Esophagus squamous epithelium (tissue), 5 donors: ENCODE results near the gene DACH2. TPM values are rescaled to one million over a fixed set of nuclear protein-coding genes. Genes with fewer than 3 reads are reported as not detected.
A peak's percentile ranks its signal among the peaks of the same experiment; 100 is the strongest.

ENCODE experiments used
- DNase-seq: peaks from one replicate; lab custom pipeline; 2025; lab: John Stamatoyannopoulos, UW
- H3K27ac ChIP-seq, 4 donors: fragments of 200-600 bp; sonication (generic); one replicate each; pipeline ENCODE4 v1.5.1; 2016 to 2019; ENCODE audit warnings: mild to moderate bottlenecking in 1 of 4
- H3K27me3 ChIP-seq, 4 donors: fragments of 200-600 bp; sonication (generic); 1 replicate in 3 of 4; 2 replicates in 1 of 4; pipeline versions ENCODE4 v1.5.1 to v1.6.0; 2017 to 2021; ENCODE audit warnings: antibody characterized with exemption in 1 of 4
- H3K36me3 ChIP-seq, 3 donors: fragments of 200-600 bp; sonication (generic); one replicate each; pipeline ENCODE4 v1.5.1; 2016 to 2019
- H3K4me1 ChIP-seq, 3 donors: fragments of 200-600 bp; sonication (generic); one replicate each; pipeline ENCODE4 v1.5.1; 2017 to 2019
- H3K4me3 ChIP-seq, 4 donors: fragments of 200-600 bp; sonication (generic); 1 replicate in 3 of 4; 2 replicates in 1 of 4; pipeline ENCODE4 v1.5.1; 2016 to 2019; ENCODE audit warnings: mild to moderate bottlenecking in 2 of 4, moderate library complexity in 1 of 4
- H3K9me3 ChIP-seq, 3 donors: fragments of 200-600 bp; sonication (generic); one replicate each; pipeline ENCODE4 v1.5.1; 2016 to 2019
- POLR2A ChIP-seq, 4 donors: fragments of 450-650 bp; IDR thresholded peaks; one replicate each; pipeline ENCODE4 v1.6.1; 2017; ENCODE audit warnings: antibody characterized with exemption in 4 of 4, mild to moderate bottlenecking in 4 of 4, moderate library complexity in 3 of 4
- WGBS, 2 donors: methylation state at CpG; one replicate each; pipeline ENCODE4 v1.1.5; 2018; 5-methylcytosine and 5-hydroxymethylcytosine counted together
- intact Hi-C: fragments of 100-400 bp; cut with DNase I; formaldehyde crosslinking; loops from one replicate; pipeline ENCODE4 v1.15.0; 2022
- total RNA-seq, 4 donors: library from RNA; depleted of rRNA; stranded (reverse); fragments of >200 nt; gene quantifications; one replicate each; pipeline ENCODE4 v1.1.0, GENCODE V29; 2016
- TF ChIP-seq, protein P1 (sequence below), 6 experiments: fragments of 450-650 bp in 4 of 6; fragments of 200-600 bp in 2 of 6; sonication (generic) in 2 of 6; IDR thresholded peaks; one replicate each; pipeline ENCODE4 v1.5.1; 2016 to 2019; ENCODE audit warnings: antibody characterized with exemption in 6 of 6, mild to moderate bottlenecking in 4 of 6, moderate library complexity in 4 of 6
- donor health status: DM: yes; HTN: yes; CAD: no.

DACH2 gene
- total RNA-seq: 1 to 10 TPM in 1 of 4 donors, not detected in 3; 1.3 TPM

DNA sequence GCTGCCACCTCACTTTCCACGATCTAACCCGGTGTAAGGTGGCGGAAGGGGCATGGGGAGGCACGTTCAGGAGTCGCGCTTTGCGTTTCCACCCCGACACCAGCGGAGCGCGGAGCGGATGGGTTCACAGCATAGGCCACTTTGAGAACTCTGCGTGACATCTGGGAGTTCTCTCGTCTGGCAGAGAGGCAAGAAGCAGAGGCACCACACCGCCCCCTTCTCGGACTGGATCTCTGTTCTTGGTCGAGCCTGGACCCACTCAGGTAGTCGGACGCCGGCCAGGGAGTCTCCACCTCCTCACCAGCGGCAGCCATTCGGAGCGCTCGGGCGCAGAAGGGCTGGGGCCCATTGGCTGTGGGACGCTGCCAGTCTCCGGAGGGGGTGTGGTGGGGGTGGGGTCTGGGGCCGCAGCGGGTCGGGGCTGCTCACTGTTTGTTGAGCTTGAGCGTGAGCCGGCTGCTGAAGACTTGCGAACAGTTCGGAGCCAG is at the start of gene DACH2:
DACH2 (plus strand) TSS at position 428 of the 488 bp plus-strand sequence.
- intact Hi-C loops: no loop called here
- peaks cover 0 to 32% (median 0%) of the 10 kb centered on the region in 4 donors for H3K27me3 ChIP-seq
- no peak within 1 kb of the TSS for H3K27ac ChIP-seq
- no peak for DNase-seq
- 45% methylated on average over 5 of the region's 34 CpGs; no CpG with 5 or more reads in 1 of the 2 donors for WGBS, 2 donors
- TF ChIP-seq, protein P1, sequence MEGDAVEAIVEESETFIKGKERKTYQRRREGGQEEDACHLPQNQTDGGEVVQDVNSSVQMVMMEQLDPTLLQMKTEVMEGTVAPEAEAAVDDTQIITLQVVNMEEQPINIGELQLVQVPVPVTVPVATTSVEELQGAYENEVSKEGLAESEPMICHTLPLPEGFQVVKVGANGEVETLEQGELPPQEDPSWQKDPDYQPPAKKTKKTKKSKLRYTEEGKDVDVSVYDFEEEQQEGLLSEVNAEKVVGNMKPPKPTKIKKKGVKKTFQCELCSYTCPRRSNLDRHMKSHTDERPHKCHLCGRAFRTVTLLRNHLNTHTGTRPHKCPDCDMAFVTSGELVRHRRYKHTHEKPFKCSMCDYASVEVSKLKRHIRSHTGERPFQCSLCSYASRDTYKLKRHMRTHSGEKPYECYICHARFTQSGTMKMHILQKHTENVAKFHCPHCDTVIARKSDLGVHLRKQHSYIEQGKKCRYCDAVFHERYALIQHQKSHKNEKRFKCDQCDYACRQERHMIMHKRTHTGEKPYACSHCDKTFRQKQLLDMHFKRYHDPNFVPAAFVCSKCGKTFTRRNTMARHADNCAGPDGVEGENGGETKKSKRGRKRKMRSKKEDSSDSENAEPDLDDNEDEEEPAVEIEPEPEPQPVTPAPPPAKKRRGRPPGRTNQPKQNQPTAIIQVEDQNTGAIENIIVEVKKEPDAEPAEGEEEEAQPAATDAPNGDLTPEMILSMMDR (IDR thresholded peaks at IDR 0.05): no peak
- TF ChIP-seq POLR2A (IDR thresholded peaks at IDR 0.05): no peak
- H3K36me3 ChIP-seq: no peaks in the 10 kb centered on the region
- H3K4me3 ChIP-seq: peak within 1 kb of the TSS; percentile 25 to 61 (median 41)
- H3K4me1 ChIP-seq: peaks cover 0 to 12% (median 0%) of the 10 kb centered on the region in 3 donors
- no peaks in the 10 kb centered on the region for H3K9me3 ChIP-seq

DNA sequence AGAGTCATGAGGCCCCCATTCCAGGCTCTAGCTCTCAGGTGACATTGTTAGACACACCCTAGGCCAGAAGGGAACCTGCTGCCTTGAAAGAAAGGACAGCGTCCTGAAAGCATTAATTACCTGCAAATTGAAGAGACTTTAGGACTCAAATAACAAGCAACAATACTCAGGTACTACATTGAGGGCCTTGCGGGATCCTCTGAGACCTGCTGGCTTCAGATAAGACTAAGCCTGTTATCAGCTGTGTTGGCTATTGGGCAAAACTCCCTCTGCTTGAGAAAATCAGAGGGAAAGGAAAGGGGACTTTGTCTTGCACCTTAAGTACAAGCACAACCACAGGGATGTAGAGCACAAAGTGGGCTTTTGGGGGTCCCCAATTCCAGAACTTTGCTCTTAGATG is 45.9 kb upstream of the DACH2 start:
- WGBS, 2 donors: 57 to 75% methylated on average over 1 to 2 of the region's 2 CpGs
- H3K9me3 ChIP-seq: no peaks in the 10 kb centered on the region
- H3K27me3 ChIP-seq: no peaks in the 10 kb centered on the region
- H3K4me3 ChIP-seq: no peak overlapping the region
- H3K4me1 ChIP-seq: no peaks in the 10 kb centered on the region
- H3K27ac ChIP-seq: no peak overlapping the region
- DNase-seq: no peak
- TF ChIP-seq, protein P1 (IDR thresholded peaks at IDR 0.05): no peak
- no peak for TF ChIP-seq POLR2A (IDR thresholded peaks at IDR 0.05)
- H3K36me3 ChIP-seq: no peaks in the 10 kb centered on the region
- intact Hi-C loops: no loop called here

DNA sequence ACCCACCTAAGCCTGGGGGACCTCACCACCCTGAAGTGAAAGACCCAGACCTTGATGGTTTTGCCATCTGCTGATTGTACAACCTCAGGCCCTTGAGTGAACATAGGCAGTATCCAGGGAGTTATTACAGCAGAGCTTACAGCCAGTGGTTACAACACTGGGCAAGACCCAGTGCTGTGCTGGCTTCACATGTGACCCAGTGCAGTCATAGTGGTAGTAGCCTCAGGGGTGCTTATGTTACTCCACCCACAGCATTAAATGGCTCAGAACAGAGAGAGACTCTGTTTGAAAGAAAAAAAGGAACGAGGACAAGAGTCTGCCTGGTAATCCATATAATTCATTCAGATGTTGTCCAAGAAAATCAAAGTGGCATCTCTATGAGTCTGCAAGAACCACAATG is 45.2 kb upstream of the DACH2 start:
- Histone ChIP-seq H3K27me3 (no peaks in the 10 kb centered on the region), H3K4me1 (no peaks in the 10 kb centered on the region), H3K9me3 (no peaks in the 10 kb centered on the region), H3K27ac (no peak overlapping the region), H3K4me3 (no peak overlapping the region), H3K36me3 (no peaks in the 10 kb centered on the region)
- no peak for DNase-seq
- intact Hi-C loops: no loop called here
- 13 to 50% methylated on average over 1 of the region's 1 CpG for WGBS, 2 donors
- TF ChIP-seq, protein P1 (IDR thresholded peaks at IDR 0.05): no peak
- no peak for TF ChIP-seq POLR2A (IDR thresholded peaks at IDR 0.05)

DNA sequence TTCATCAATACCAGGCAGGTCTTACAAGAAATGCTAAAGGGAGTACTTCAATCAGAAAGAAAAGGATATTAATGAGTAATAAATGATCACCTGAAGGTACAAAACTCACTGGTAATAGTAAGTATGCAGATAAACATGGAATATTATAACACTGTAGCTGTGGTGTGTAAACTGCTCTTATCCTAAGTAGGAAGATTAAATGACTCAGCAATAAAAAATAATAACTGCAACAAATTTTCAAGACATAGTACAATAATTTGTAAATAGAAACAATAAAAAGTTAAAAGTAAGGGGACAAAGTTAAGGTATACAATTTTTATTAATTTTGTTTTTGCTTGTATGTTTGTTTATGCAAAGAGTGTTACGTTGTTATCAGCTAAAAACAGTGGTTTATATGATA is 43.7 kb upstream of the DACH2 start:
- H3K9me3 ChIP-seq: no peaks in the 10 kb centered on the region
- H3K4me1 ChIP-seq: no peaks in the 10 kb centered on the region
- H3K27ac ChIP-seq: no peak overlapping the region
- H3K36me3 ChIP-seq: no peaks in the 10 kb centered on the region
- no peak overlapping the region for H3K4me3 ChIP-seq
- TF ChIP-seq, protein P1 (IDR thresholded peaks at IDR 0.05): no peak
- no peak for TF ChIP-seq POLR2A (IDR thresholded peaks at IDR 0.05)
- intact Hi-C loops: no loop called here
- H3K27me3 ChIP-seq: no peaks in the 10 kb centered on the region
- 48 to 68% methylated on average over 1 of the region's 1 CpG for WGBS, 2 donors
- no peak for DNase-seq

DNA sequence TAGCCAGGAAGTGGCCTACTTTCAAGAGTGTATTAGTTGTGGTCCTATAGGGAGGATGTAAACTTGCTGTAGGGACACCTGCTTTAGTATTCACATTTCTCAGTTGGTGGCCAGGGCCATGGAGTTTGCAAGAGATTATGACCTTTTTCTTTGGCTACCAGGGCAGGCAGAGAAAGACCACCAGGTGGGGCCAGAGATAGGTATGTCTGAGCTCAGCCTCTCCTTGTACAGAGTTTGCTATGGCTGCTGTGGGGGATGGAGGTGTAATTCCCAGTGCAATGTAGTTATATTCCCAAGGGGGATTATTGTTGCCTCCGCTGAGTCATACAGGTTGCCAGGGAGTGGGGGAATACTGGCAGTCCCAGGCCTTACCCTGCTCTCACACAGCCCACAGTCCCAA is 26.3 kb upstream of the DACH2 start:
- H3K4me3 ChIP-seq: no peak overlapping the region
- no CpG with 5 or more reads among the region's 1 CpG for WGBS, 2 donors
- no peaks in the 10 kb centered on the region for H3K36me3 ChIP-seq
- intact Hi-C loops: no loop called here
- DNase-seq: no peak
- no peaks in the 10 kb centered on the region for H3K27me3 ChIP-seq
- TF ChIP-seq, protein P1 (IDR thresholded peaks at IDR 0.05): no peak
- no peak for TF ChIP-seq POLR2A (IDR thresholded peaks at IDR 0.05)
- H3K27ac ChIP-seq: no peak overlapping the region
- peaks cover 0 to 4% (median 0%) of the 10 kb centered on the region in 3 donors for H3K9me3 ChIP-seq
- no peaks in the 10 kb centered on the region for H3K4me1 ChIP-seq
